Sigmoid colon (tissue), 4 donors: ENCODE data around the gene ZSCAN23.

Experiments
- EP300 ChIP-seq, 4 donors: sonication (generic); formaldehyde crosslinking; IDR thresholded peaks; one replicate each; pipeline ENCODE4 v1.6.1; 2017; ENCODE audit warnings: antibody characterized with exemption in 4 of 4
- POLR2A ChIP-seq, 2 donors: fragments of 450-650 bp; IDR thresholded peaks; one replicate each; pipeline ENCODE4 v1.6.1; 2016; ENCODE audit warnings: antibody characterized with exemption in 2 of 2, mild to moderate bottlenecking in 2 of 2, moderate library complexity in 2 of 2
- POLR2AphosphoS5 ChIP-seq, 4 donors: sonication (generic); formaldehyde crosslinking; IDR thresholded peaks; one replicate each; pipeline ENCODE4 v1.6.1; 2017; ENCODE audit warnings: antibody characterized with exemption in 4 of 4
- TF ChIP-seq, protein P1 (sequence below), 4 experiments: fragments of 450-650 bp in 3 of 4; fragments of 200-600 bp in 1 of 4; IDR thresholded peaks; one replicate each; pipeline ENCODE4 v1.5.1; 2016 to 2019; ENCODE audit warnings: antibody characterized with exemption in 4 of 4, mild to moderate bottlenecking in 3 of 4, moderate library complexity in 2 of 4

- TF ChIP-seq EP300 (IDR thresholded peaks at IDR 0.05) (no peak), POLR2A (IDR thresholded peaks at IDR 0.05) (no peak), POLR2AphosphoS5 (IDR thresholded peaks at IDR 0.05) (no peak)
- TF ChIP-seq, protein P1, sequence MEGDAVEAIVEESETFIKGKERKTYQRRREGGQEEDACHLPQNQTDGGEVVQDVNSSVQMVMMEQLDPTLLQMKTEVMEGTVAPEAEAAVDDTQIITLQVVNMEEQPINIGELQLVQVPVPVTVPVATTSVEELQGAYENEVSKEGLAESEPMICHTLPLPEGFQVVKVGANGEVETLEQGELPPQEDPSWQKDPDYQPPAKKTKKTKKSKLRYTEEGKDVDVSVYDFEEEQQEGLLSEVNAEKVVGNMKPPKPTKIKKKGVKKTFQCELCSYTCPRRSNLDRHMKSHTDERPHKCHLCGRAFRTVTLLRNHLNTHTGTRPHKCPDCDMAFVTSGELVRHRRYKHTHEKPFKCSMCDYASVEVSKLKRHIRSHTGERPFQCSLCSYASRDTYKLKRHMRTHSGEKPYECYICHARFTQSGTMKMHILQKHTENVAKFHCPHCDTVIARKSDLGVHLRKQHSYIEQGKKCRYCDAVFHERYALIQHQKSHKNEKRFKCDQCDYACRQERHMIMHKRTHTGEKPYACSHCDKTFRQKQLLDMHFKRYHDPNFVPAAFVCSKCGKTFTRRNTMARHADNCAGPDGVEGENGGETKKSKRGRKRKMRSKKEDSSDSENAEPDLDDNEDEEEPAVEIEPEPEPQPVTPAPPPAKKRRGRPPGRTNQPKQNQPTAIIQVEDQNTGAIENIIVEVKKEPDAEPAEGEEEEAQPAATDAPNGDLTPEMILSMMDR (IDR thresholded peaks at IDR 0.05) = no peak
Observed at GRCh38 chr6:28402197-28402596, 41.1 kb downstream of the ZSCAN23 start.
